OCI-LY7 (cell line): ENCODE results near the gene UCK1. TPM values are rescaled to one million over a fixed set of nuclear protein-coding genes. Genes with fewer than 3 reads are reported as not detected.
A peak's percentile ranks its signal among the peaks of the same experiment; 100 is the strongest.

Experiments
- BruUV-seq: library from RNA; stranded (reverse); fragments of 400-500 nt; replicated peaks from 2 replicates; lab custom pipeline; 2021; lab: Mats Ljungman, UMichigan
- CTCF ChIA-PET: fragments of 300-600 bp; sonication (Branson Sonifier 250); formaldehyde crosslinking; loops from one replicate; lab custom pipeline; 2022; ENCODE audit warnings: antibody characterized with exemption; ENCODE audit not compliant: unreplicated experiment; lab: Charles Lee
- POLR2A ChIA-PET: fragments of 300-600 bp; sonication (Branson Sonifier 250); formaldehyde crosslinking; loops from one replicate; lab custom pipeline; 2022; ENCODE audit warnings: antibody characterized with exemption; lab: Charles Lee
- DNase-seq: peaks from one replicate; pipeline ENCODE4 v3.0.0-alpha.2; 2015; ENCODE audit warnings: low spot score
- H2AFZ ChIP-seq: fragments of 200-600 bp; sonication (generic), shearing (Covaris generic); 2 replicates; pipeline ENCODE4 v1.6.1; 2014; ENCODE audit warnings: mild to moderate bottlenecking, antibody characterized with exemption, low read length, moderate library complexity
- H3K27ac ChIP-seq: fragments of 200-600 bp; sonication (generic); 2 replicates; pipeline ENCODE4 v1.5.1; 2014; ENCODE audit warnings: mixed run types, low read depth, mild to moderate bottlenecking, moderate library complexity, low read length, inconsistent platforms; ENCODE audit not compliant: poor library complexity, severe bottlenecking
- H3K36me3 ChIP-seq: fragments of 200-600 bp; sonication (generic); 2 replicates; pipeline ENCODE4 v1.6.1; 2014; ENCODE audit warnings: mild to moderate bottlenecking, antibody characterized with exemption, low read length, moderate library complexity, mixed read lengths; ENCODE audit not compliant: insufficient read depth
- H3K4me1 ChIP-seq: fragments of 200-600 bp; sonication (generic); 2 replicates; pipeline ENCODE4 v1.5.1; 2014; ENCODE audit warnings: mild to moderate bottlenecking, low read length; ENCODE audit not compliant: insufficient read depth, poor library complexity, severe bottlenecking
- H3K4me2 ChIP-seq: fragments of 200-600 bp; sonication (generic); 2 replicates; pipeline ENCODE4 v1.6.1; 2014; ENCODE audit warnings: mild to moderate bottlenecking, low read length
- H3K4me3 ChIP-seq: fragments of 200-600 bp; sonication (generic); 2 replicates; pipeline ENCODE4 v1.5.1; 2014; ENCODE audit warnings: mild to moderate bottlenecking, low read depth, low read length; ENCODE audit not compliant: poor library complexity, severe bottlenecking
- H3K79me2 ChIP-seq: fragments of 200-600 bp; sonication (generic); 2 replicates; pipeline ENCODE4 v1.6.1; 2016; ENCODE audit warnings: low read depth, mild to moderate bottlenecking, low read length, moderate library complexity, mixed read lengths; ENCODE audit not compliant: insufficient read depth
- H3K9me2 ChIP-seq: fragments of 200-600 bp; sonication (generic); 2 replicates; pipeline ENCODE4 v1.6.1; 2016; ENCODE audit warnings: mild to moderate bottlenecking, low read length, mixed read lengths; ENCODE audit not compliant: insufficient read depth
- H3K9me3 ChIP-seq: fragments of 200-600 bp; sonication (generic); 2 replicates; pipeline ENCODE4 v1.6.1; 2014; ENCODE audit warnings: mild to moderate bottlenecking, mixed run types, low read length, mixed read lengths
- H4K20me1 ChIP-seq: fragments of 200-600 bp; sonication (generic); 2 replicates; pipeline ENCODE4 v1.6.1; 2014; ENCODE audit warnings: mild to moderate bottlenecking, antibody characterized with exemption, low read length, moderate library complexity, mixed read lengths; ENCODE audit not compliant: insufficient read depth
- CTCF ChIP-seq: fragments of 200-600 bp; sonication (generic); conservative IDR thresholded peaks from 2 replicates; pipeline ENCODE4 v1.5.1; 2014; ENCODE audit warnings: mild to moderate bottlenecking, antibody characterized with exemption, low read length, moderate library complexity, mixed read lengths
- EZH2phosphoT487 ChIP-seq: fragments of 200-600 bp; sonication (generic); IDR thresholded peaks from 2 replicates; pipeline ENCODE4 v1.6.1; 2018; ENCODE audit warnings: low read depth, borderline replicate concordance, mild to moderate bottlenecking, mixed run types, antibody characterized with exemption, low read length, moderate library complexity, mixed read lengths
- intact Hi-C: fragments of 100-400 bp; cut with micrococcal nuclease; formaldehyde crosslinking; loops from one replicate; pipeline ENCODE4 v1.10.0; 2022; ENCODE audit not compliant: unreplicated experiment
- total RNA-seq, 2 experiments: library from RNA; depleted of rRNA in 1 of 2; stranded (reverse); fragments of >200 nt in 1 of 2; shearing (Covaris generic) in 1 of 2; gene quantifications; 2 replicates each; pipeline ENCODE4 v1.2.3, GENCODE V29; 2014 to 2022

UCK1 gene
- total RNA-seq, 2 experiments from 2014 or later, result 25.9 to 29.0 TPM

DNA sequence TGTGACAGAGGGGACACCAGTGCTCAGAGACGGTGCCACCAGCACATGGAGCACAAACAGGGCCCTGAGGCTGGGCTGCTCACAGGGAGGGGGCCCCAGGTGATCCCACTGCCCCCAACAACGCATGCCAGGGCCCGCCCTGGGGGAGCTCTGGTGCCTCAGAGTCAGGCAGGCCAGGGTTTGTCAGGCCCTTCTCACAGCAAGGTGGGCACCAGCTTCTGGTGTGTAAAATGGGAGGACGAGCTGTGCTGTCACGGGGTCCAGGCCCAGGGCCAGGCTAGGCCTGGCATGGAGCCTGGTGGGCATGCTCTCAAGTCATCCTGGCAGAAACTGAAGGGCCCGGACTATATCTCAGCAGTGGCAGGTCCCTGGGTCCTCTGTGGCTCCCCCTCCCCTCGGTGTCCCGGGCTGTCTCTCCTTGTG is 48.7 kb upstream of the UCK1 start:
- ChIA-PET POLR2A (no interaction called here), CTCF (no interaction called here)
- peaks cover 9% of the 10 kb centered on the region for H3K4me1 ChIP-seq
- intact Hi-C loops, result no loop called here
- H3K9me2 ChIP-seq, result no peaks in the 10 kb centered on the region
- H3K36me3 ChIP-seq, result peaks cover 100% of the 10 kb centered on the region
- H4K20me1 ChIP-seq, result no peaks in the 10 kb centered on the region
- H3K79me2 ChIP-seq, result no peaks in the 10 kb centered on the region
- H3K4me2 ChIP-seq, result no peak overlapping the region
- no peak overlapping the region for H3K27ac ChIP-seq
- no peaks in the 10 kb centered on the region for H3K9me3 ChIP-seq
- no peak for DNase-seq
- H2AFZ ChIP-seq, result no peak overlapping the region
- BruUV-seq, result no TSS peak
- TF ChIP-seq CTCF (no peak), EZH2phosphoT487 (no peak)
- H3K4me3 ChIP-seq, result no peak overlapping the region

DNA sequence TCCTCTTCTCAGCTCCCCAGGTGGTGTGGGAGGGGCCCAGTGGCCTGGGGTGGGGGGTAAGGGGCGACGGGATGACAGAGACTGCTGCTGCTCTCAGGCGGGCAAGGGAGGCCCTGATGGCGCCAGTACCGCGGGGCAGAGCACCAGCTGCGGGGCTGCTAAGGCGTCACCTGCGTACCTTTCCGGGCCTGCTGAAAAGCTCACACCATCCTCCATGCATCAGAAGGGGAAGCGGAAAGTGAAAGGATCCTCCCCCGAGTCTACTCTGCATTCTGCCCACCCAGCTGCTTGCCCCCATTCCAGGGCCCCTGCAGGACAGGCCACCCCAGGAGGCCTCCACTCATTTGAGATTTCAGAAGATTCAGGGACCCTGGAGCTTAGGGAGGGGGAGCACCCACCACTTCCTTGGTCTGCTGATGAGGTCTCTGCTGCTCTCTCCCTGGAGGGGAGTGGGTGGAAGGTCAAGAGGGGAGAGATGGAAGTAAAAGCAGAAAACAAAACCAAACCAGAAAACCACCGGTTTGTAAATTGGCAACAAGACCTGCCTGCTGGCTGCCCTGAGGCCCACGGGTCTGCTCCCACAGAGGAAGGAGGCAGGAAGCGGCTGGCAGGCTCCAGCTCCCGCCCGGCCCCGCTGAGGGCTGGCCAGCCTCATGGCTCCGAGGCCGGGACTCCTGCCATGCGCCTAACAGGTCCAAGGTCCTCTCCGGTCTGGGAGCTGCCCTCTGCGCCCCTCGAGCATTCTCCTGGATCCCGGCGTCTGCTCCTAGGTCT is 47.9 kb upstream of the UCK1 start:
- intact Hi-C loops, result no loop called here
- peak; percentile 51 for DNase-seq
- CTCF ChIA-PET, result no interaction called here
- POLR2A ChIA-PET, result no interaction called here
- peaks cover 9% of the 10 kb centered on the region for H3K4me1 ChIP-seq
- peaks cover 98% of the 10 kb centered on the region for H3K36me3 ChIP-seq
- no peak overlapping the region for H3K4me2 ChIP-seq
- BruUV-seq, result no TSS peak
- no peak overlapping the region for H3K4me3 ChIP-seq
- peak overlapping the region; percentile 10 for H3K27ac ChIP-seq
- H2AFZ ChIP-seq, result no peak overlapping the region
- H3K9me3 ChIP-seq, result no peaks in the 10 kb centered on the region
- TF ChIP-seq EZH2phosphoT487 (no peak), CTCF (no peak)
- no peaks in the 10 kb centered on the region for H3K9me2 ChIP-seq
- H3K79me2 ChIP-seq, result no peaks in the 10 kb centered on the region
- H4K20me1 ChIP-seq, result no peaks in the 10 kb centered on the region

- no peak for DNase-seq
- ChIA-PET POLR2A (no interaction called here), CTCF (no interaction called here)
- Histone ChIP-seq H3K9me2 (no peaks in the 10 kb centered on the region), H4K20me1 (no peaks in the 10 kb centered on the region), H3K4me3 (no peak overlapping the region), H3K36me3 (peaks cover 96% of the 10 kb centered on the region), H3K27ac (no peak overlapping the region), H3K79me2 (no peaks in the 10 kb centered on the region), H3K4me2 (no peak overlapping the region), H2AFZ (no peak overlapping the region), H3K9me3 (no peaks in the 10 kb centered on the region), H3K4me1 (peaks cover 9% of the 10 kb centered on the region)
- intact Hi-C loops, result no loop called here
- TF ChIP-seq EZH2phosphoT487, result no peak
- no peak for TF ChIP-seq CTCF
- no TSS peak for BruUV-seq
These were observed 47.0 kb upstream of the UCK1 start for GRCh38 chr9:131578021-131578420.
